ENCODE measurements around the gene HBG1.

Gene HBG1

DNA sequence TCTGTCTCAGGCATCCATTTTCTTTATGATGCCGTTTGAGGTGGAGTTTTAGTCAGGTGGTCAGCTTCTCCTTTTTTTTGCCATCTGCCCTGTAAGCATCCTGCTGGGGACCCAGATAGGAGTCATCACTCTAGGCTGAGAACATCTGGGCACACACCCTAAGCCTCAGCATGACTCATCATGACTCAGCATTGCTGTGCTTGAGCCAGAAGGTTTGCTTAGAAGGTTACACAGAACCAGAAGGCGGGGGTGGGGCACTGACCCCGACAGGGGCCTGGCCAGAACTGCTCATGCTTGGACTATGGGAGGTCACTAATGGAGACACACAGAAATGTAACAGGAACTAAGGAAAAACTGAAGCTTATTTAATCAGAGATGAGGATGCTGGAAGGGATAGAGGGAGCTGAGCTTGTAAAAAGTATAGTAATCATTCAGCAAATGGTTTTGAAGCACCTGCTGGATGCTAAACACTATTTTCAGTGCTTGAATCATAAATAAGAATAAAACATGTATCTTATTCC, 31.0 kb upstream of the HBG1 start:
- peak overlapping the region in 5 of 11 experiments; percentile 6 to 63 (median 39); a peak in 10 of 22 replicates for H3K27ac ChIP-seq
- H3K9ac ChIP-seq = no peak overlapping the region
- H3K9me3 ChIP-seq (replicated peaks in 1 of 11) = no peaks in the 10 kb centered on the region
- no peak for TF ChIP-seq Cebpa-rat (IDR thresholded peaks at IDR 0.05)
- H3K4me1 ChIP-seq = peaks cover 0 to 16% (median 8%) of the 10 kb centered on the region in 10 experiments; a peak in 10 of 20 replicates
- H3K27me3 ChIP-seq = no peaks in the 10 kb centered on the region
- H4K20me1 ChIP-seq = no peaks in the 10 kb centered on the region
- H3K4me3 ChIP-seq = no peak overlapping the region
- H3K4me2 ChIP-seq = peak overlapping the region in 6 of 11 experiments; percentile 1 to 58 (median 22); a peak in 8 of 22 replicates
- no peaks in the 10 kb centered on the region for H3K36me3 ChIP-seq

GRCh38 chr11:5279471-5280090, 29.9 kb upstream of the HBG1 start:
- no peak overlapping the region for H3K4me2 ChIP-seq
- TF ChIP-seq Cebpa-rat (IDR thresholded peaks at IDR 0.05) = no peak
- no peak overlapping the region for H3K4me3 ChIP-seq
- H3K27me3 ChIP-seq = no peaks in the 10 kb centered on the region
- H3K9ac ChIP-seq = no peak overlapping the region
- H3K27ac ChIP-seq = peak overlapping the region in 6 of 11 experiments; percentile 15 to 67 (median 35); a peak in 6 of 22 replicates
- no peaks in the 10 kb centered on the region for H4K20me1 ChIP-seq
- peaks cover 0 to 16% (median 8%) of the 10 kb centered on the region in 10 experiments; a peak in 10 of 20 replicates for H3K4me1 ChIP-seq
- no peaks in the 10 kb centered on the region for H3K9me3 ChIP-seq (replicated peaks in 1 of 11)
- H3K36me3 ChIP-seq = no peaks in the 10 kb centered on the region

DNA sequence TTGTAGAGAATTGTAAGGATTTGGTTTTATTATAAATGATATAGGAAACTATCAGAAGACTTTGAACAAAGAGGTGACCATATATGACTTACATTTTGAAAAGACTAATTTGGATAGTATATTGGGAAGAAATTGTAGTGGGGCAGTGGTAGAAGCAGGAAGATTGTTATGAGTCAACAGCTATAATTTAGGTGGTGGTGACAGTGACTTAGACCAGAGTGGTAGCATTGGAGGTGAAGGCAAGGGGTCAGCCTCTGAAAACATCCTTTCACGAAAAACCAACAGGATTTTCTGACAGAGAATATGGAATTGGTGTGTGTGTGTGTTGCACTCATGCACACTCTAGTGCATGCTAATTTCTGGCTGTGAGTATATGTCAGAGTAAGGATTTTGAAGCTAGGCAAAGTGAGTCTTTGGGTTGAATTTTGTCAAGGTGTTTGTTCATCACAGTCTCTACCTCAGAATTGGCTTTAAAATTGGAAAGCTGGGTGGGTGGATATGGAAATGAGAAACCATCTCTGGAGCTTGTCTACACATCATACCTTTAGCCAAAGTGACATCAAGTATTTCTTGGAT, 28.2 kb upstream of the HBG1 start:
- Histone ChIP-seq H3K27me3 (no peaks in the 10 kb centered on the region), H3K4me2 (no peak overlapping the region), H3K4me1 (peaks cover 0 to 16% (median 8%) of the 10 kb centered on the region in 10 experiments; a peak in 10 of 20 replicates), H4K20me1 (no peaks in the 10 kb centered on the region), H3K27ac (no peak overlapping the region), H3K4me3 (no peak overlapping the region), H3K9me3 (replicated peaks in 1 of 11) (no peaks in the 10 kb centered on the region), H3K9ac (no peak overlapping the region), H3K36me3 (no peaks in the 10 kb centered on the region)
- TF ChIP-seq Cebpa-rat (IDR thresholded peaks at IDR 0.05) = no peak

GRCh38 chr11:5276697-5277096, 27.0 kb upstream of the HBG1 start:
- H3K4me3 ChIP-seq = no peak overlapping the region
- H3K9me3 ChIP-seq (replicated peaks in 1 of 11) = no peaks in the 10 kb centered on the region
- no peak overlapping the region for H3K9ac ChIP-seq
- no peaks in the 10 kb centered on the region for H4K20me1 ChIP-seq
- H3K4me2 ChIP-seq = no peak overlapping the region
- no peak overlapping the region for H3K27ac ChIP-seq
- no peaks in the 10 kb centered on the region for H3K36me3 ChIP-seq
- peaks cover 0 to 16% (median 8%) of the 10 kb centered on the region in 10 experiments; a peak in 10 of 20 replicates for H3K4me1 ChIP-seq
- no peaks in the 10 kb centered on the region for H3K27me3 ChIP-seq
- TF ChIP-seq Cebpa-rat (IDR thresholded peaks at IDR 0.05) = no peak

DNA sequence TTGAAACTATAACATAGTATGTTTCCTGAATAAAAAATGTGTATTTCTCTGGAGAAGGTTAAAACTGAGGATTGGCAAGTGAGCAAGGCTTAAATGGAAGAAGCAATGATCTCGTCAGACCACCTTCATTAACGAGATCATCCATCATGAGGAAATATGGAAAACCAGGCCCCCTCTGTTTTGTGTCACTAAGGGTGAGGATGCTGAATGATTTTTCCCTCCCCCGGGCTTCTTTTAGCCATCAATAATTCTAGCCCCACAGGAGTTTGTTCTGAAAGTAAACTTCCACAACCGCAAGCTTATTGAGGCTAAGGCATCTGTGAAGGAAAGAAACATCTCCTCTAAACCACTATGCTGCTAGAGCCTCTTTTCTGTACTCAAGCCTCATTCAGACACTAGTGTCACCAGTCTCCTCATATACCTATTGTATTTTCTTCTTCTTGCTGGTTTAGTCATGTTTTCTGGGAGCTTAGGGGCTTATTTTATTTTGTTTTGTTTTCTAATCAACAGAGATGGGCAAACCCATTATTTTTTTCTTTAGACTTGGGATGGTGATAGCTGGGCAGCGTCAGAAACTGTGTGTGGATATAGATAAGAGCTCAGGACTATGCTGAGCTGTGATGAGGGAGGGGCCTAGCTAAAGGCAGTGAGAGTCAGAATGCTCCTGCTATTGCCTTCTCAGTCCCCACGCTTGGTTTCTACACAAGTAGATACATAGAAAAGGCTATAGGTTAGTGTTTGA, 25.9 kb upstream of the HBG1 start:
- H3K4me2 ChIP-seq = no peak overlapping the region
- H3K9me3 ChIP-seq (replicated peaks in 1 of 11) = no peaks in the 10 kb centered on the region
- H3K9ac ChIP-seq = no peak overlapping the region
- no peaks in the 10 kb centered on the region for H3K36me3 ChIP-seq
- no peak overlapping the region for H3K4me3 ChIP-seq
- no peaks in the 10 kb centered on the region for H4K20me1 ChIP-seq
- H3K27me3 ChIP-seq = no peaks in the 10 kb centered on the region
- no peak overlapping the region for H3K27ac ChIP-seq
- peaks cover 0 to 8% (median under 1%) of the 10 kb centered on the region in 10 experiments; a peak in 10 of 20 replicates for H3K4me1 ChIP-seq
- TF ChIP-seq Cebpa-rat (IDR thresholded peaks at IDR 0.05) = no peak

DNA sequence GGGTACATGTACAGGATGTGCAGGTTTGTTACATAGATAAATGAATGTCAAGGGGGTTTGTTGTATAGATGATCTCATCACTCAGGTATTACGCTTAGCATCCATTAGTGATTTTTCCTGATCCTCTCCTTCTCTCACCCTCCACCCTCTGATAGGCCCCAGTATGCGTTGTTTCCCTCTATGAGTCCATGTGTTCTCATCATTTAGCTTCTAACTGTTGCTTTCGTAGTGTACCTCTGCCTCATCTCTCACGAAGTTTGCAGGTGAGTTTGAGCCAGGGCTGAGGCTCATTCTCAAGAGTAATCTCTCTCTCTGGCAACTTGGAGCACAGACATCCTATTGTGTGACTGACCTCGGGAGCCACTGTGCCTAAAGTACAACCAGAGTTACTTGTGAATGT, 24.7 kb upstream of the HBG1 start:
- no peaks in the 10 kb centered on the region for H4K20me1 ChIP-seq
- no peaks in the 10 kb centered on the region for H3K9me3 ChIP-seq (replicated peaks in 1 of 11)
- H3K9ac ChIP-seq = no peak overlapping the region
- no peaks in the 10 kb centered on the region for H3K27me3 ChIP-seq
- H3K4me2 ChIP-seq = no peak overlapping the region
- no peak overlapping the region for H3K27ac ChIP-seq
- H3K4me3 ChIP-seq = no peak overlapping the region
- H3K4me1 ChIP-seq = no peaks in the 10 kb centered on the region
- no peaks in the 10 kb centered on the region for H3K36me3 ChIP-seq
- TF ChIP-seq Cebpa-rat (IDR thresholded peaks at IDR 0.05) = no peak

DNA sequence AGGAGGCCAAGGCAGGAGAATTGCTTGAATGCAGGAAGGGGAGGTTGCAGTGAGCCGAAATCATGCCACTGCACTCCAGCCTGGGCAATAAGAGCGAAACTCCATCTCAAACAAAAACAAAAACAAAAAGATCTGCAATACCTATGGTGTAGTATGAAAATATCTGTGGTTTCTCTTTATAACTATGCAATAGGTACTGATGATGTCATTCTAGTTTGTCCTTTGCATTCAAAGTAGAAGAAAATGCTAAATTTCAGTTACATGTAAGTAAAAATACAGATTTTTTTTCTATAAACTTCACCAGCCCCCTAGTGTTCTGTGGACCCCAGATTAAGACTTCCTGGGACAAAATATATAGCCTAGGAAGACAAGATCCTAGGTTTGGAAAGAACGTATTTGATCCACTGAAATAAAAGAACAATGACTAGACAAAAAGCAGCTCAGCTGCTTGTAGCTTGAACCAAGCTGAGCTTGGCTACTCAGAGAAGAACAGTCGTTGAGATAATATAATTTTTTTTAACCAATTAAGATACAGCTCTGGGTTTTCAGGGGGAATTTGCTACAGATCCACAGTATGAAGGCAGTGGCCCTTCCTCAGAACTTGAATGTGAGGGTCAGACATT, 22.8 kb upstream of the HBG1 start:
- Histone ChIP-seq H3K9ac (no peak overlapping the region), H3K9me3 (replicated peaks in 1 of 11) (no peaks in the 10 kb centered on the region), H3K27ac (no peak overlapping the region), H3K4me3 (no peak overlapping the region), H3K36me3 (no peaks in the 10 kb centered on the region), H4K20me1 (no peaks in the 10 kb centered on the region), H3K4me1 (no peaks in the 10 kb centered on the region), H3K27me3 (no peaks in the 10 kb centered on the region), H3K4me2 (no peak overlapping the region)
- no peak for TF ChIP-seq Cebpa-rat (IDR thresholded peaks at IDR 0.05)

DNA sequence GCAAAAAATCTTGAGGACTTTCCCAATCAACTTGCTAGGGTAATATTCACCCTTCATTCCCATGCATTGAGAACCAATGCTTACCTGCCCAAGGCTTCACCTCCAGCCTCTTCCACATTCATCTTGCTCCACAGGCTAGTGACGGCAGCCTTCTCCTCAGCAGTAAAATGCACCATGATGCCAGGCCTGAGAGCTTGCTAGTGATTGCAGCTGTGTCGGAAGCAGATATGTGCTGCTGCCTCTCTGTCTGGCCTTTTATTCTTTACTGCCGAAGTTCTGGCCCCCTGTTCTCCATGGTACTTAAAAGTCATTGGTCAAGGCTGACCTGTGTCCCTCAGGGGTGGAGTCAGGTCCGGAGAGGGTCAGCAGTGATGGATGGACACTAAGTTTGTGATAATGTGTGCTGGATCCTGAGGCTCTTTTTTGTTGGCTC, 20.1 kb upstream of the HBG1 start, which contains the start of gene HBE1:
TSS of gene HBE1 (minus strand) at position 231 of the 433 bp plus-strand sequence. CDS start at position 176, 55 bp downstream.
- Histone ChIP-seq H3K4me2 (no peak within 1 kb of the TSS), H3K27ac (no peak within 1 kb of the TSS), H4K20me1 (no peaks in the 10 kb centered on the region), H3K4me1 (no peaks in the 10 kb centered on the region), H3K36me3 (no peaks in the 10 kb centered on the region), H3K9me3 (replicated peaks in 1 of 11) (no peaks in the 10 kb centered on the region), H3K4me3 (no peak within 1 kb of the TSS), H3K27me3 (no peaks in the 10 kb centered on the region), H3K9ac (no peak within 1 kb of the TSS)
- no peak for TF ChIP-seq Cebpa-rat (IDR thresholded peaks at IDR 0.05)

DNA sequence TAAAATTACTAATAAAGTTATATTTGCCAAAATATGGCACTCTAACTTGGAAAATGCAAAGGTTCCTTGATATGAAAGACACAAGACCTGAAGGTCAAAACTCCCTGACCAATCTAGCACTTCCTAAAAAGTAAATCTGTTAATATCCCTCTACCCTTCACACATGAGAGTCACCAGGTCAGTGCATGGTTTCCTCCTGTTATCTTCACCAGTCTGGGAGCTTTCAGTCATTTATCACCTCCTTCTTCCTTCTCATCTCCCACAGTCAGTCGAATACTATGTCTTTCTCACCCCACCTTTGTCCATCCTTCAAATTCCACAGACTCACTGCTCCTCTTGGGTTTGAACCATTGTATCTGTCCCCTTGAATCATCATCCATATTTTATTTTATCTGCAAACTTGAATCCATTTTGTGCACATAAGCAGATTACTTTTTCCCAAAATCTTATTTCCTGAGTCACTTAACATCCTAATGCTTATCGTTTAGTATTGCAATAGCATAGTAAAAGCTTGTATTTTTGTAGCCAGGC, 17.4 kb upstream of the HBG1 start:
- Histone ChIP-seq H3K9me3 (replicated peaks in 1 of 11) (no peaks in the 10 kb centered on the region; a peak in 1 of 22 replicates), H3K4me3 (no peak overlapping the region), H4K20me1 (no peaks in the 10 kb centered on the region), H3K4me2 (no peak overlapping the region), H3K9ac (no peak overlapping the region), H3K4me1 (no peaks in the 10 kb centered on the region), H3K36me3 (no peaks in the 10 kb centered on the region), H3K27ac (no peak overlapping the region), H3K27me3 (no peaks in the 10 kb centered on the region)
- no peak for TF ChIP-seq Cebpa-rat (IDR thresholded peaks at IDR 0.05)
